ENCODE measurements around the gene ASCL2.

ASCL2 gene

GRCh38 chr11:2233693-2234455, 36.5 kb downstream of the ASCL2 start:
- DNase-seq (ENCODE audit: low spot score): no peak

- no peak for DNase-seq (ENCODE audit: low spot score)
Measured at GRCh38 chr11:2229713-2230297, 40.6 kb downstream of the ASCL2 start.

GRCh38 chr11:2224254-2224653, 46.1 kb downstream of the ASCL2 start:
- DNase-seq (ENCODE audit: low spot score): no peak

DNA sequence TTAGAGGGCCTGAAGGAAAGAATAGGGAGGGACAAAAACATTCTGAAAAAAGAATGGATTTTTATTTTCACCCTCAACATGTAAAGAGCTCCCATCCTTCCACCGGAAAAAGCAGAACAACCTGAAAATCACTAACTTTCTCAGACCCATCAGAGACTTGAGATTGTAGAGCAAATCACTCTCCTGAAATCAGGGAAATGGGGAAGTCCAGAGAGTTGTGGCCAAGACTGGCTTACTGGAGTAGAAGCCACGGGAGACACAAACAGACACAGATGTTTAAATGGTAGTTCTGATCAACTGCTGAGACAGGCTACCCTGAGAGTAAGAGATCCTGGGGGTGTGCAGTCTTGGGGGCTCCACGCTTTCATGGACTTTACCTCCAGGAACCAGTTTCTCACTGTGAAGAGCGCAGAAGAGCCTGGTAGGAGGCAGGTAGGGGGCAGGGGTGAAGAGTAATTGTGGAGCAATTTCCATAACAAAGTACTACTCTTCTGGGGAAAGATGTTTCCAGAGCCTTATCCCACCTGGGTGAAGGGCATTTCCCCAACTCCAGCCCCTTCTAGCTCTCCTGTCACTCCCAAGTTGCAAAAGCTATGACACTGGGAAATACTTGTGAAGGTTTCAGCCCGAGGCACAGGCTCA, 47.1 kb downstream of the ASCL2 start:
- DNase-seq (ENCODE audit: low spot score): no peak

- DNase-seq (ENCODE audit: low spot score): no peak
Measured at GRCh38 chr11:2222451-2222850, 47.9 kb downstream of the ASCL2 start.

- no peak for DNase-seq (ENCODE audit: low spot score)
Measured at GRCh38 chr11:2221591-2221990, 48.8 kb downstream of the ASCL2 start.

DNA sequence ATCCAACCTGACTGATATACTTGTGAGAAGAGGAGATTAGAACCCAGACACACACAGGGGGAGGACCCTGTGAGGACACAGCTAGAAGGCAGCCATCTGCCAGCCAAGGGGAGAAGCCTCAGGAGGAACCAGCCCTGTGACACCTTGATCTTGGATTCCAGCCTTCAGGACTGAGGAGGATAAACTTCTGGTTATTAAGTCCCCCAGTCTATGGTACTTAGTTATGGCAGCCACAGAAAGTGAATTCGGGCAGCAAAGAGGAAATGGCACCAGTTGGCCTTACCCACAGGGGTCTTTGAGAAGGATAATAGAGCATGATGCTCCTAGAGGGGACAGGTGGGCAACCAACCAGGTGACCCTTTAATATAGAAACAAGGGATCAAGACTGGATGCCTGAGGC, 49.4 kb downstream of the ASCL2 start:
- no peak for DNase-seq (ENCODE audit: low spot score)

DNA sequence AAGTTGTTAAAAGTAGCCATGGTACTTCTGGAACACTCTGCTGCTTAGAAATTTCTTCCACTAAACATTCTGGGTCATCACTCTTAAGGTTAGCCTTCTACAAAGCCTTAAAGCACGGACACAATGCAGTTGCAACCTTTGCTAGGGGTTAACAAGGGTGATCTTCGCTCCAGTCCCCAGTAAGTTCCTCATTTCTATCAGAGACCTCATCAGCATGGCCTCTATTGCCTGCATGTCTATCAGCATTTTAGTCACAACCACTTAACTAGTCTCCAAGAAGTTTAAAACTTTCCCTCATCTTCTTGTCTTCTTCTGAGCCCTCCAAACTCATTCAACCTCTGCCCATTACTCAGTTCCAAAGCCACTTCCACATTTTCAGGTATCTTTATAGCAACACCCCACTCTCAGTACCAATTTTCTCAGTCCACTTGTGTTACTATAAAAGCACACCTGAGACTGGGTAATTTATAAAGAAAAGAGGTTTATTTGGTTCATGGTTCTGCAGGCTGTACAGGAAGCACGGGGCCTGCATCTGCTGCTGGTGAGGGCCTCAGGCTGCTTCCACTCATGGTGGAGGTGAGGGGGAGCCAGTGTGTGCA, 50.1 kb downstream of the ASCL2 start:
- no peak for DNase-seq (ENCODE audit: low spot score)

GRCh38 chr11:2219318-2220017, 50.9 kb downstream of the ASCL2 start:
- no peak for DNase-seq (ENCODE audit: low spot score)
